HFF-Myc (cell line): Measurements from ENCODE around the gene MYL12A.

Source experiments
- DNase-seq: peaks from one replicate; pipeline ENCODE4 v3.0.0-alpha.2; 2011; ENCODE audit warnings: low read depth; ENCODE audit errors: extremely low read depth
- H3K4me3 ChIP-seq: replicated peaks from 2 replicates; pipeline ENCODE4 v1.5.1; 2011; ENCODE audit warnings: low read depth, mild to moderate bottlenecking, control low read depth, low read length
- TF ChIP-seq, protein P1 (sequence below): IDR thresholded peaks from 2 replicates; pipeline ENCODE4 v1.5.1; 2012; ENCODE audit warnings: mild to moderate bottlenecking, low read depth, low read length, control low read depth; ENCODE audit errors: missing control alignments

The MYL12A gene

GRCh38 chr18:3211236-3211992, 36.2 kb upstream of the MYL12A start:
- no peak overlapping the region for H3K4me3 ChIP-seq
- TF ChIP-seq, protein P1, sequence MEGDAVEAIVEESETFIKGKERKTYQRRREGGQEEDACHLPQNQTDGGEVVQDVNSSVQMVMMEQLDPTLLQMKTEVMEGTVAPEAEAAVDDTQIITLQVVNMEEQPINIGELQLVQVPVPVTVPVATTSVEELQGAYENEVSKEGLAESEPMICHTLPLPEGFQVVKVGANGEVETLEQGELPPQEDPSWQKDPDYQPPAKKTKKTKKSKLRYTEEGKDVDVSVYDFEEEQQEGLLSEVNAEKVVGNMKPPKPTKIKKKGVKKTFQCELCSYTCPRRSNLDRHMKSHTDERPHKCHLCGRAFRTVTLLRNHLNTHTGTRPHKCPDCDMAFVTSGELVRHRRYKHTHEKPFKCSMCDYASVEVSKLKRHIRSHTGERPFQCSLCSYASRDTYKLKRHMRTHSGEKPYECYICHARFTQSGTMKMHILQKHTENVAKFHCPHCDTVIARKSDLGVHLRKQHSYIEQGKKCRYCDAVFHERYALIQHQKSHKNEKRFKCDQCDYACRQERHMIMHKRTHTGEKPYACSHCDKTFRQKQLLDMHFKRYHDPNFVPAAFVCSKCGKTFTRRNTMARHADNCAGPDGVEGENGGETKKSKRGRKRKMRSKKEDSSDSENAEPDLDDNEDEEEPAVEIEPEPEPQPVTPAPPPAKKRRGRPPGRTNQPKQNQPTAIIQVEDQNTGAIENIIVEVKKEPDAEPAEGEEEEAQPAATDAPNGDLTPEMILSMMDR = no peak
- DNase-seq = no peak

- H3K4me3 ChIP-seq = no peak overlapping the region
- TF ChIP-seq, protein P1 = no peak
- DNase-seq = no peak
These were observed 34.9 kb upstream of the MYL12A start for GRCh38 chr18:3212657-3213056.

DNA sequence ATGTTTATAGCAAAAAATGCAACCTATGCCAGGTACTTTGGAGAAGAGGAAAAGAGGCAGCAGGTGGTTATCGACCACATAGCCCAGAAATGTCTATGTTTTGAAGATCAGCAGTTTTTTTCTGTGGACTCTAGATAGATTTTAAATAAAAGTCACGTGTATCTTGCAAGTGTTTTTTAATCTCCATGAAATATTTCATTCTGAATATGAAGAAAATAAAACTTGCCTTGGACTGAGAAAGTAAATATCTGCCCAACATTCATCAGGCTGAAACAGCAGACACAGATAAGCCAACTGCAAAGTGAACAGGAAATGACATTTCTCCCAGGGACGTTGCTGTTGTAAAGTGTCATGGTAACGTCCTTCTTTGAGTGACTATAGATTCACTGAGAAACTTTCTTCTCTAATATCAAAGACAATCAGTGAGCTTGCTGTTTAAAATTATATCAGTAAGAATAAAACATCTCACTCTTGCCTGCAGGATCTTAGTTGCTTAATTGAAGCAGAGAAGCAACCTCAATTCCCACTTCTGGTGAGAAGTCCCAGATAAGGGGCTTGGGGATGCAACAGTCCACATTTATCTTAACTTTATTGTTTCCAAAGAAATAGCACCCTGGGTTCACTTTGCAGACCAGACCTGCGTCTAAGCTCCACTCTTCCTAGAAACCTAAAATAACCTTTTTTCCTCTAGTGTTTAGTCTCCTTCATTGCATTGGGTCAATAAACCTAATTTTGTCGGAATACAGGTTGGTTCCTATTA, 34.1 kb upstream of the MYL12A start:
- no peak for DNase-seq
- TF ChIP-seq, protein P1 = no peak

DNA sequence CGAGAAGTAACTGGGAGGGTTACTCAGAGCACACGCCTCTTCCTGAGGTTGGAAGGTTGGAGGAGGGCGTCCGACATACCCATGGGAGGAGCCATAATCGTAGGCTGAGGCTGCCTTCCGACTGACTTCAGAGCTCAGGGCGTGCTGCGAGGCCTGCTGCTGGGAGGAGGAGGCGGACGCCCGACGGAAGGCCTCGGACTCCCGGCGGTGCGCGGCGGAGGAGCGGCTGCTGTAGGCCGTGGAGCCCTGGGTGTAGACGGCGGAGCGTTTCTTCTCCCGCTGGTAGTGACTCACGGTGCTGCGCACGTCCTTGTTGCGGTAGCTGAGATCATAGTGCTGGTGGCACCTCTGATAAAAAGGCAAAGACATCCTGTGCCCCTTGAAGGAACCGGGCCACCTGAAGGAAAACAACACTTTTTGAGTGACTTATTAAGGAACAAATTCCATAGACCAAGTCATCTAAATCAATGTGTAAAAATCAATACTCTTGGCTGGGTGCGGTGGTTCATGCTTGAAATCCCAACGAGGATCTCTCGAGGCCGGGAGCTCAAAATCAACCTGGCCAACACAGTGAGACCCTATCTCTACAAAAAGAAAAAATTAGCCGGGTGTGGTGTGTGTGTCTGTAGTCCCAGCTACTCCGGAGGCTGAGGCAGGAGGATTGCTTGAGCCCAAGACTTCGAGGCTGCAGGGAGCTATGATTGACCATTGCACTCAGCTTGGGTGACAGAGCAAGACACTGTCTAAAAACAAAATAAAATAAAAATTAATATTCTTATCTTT, 32.6 kb upstream of the MYL12A start:
- TF ChIP-seq, protein P1 = no peak
- DNase-seq = no peak
- no peak overlapping the region for H3K4me3 ChIP-seq

More for the DNA sequence above, 34.1 kb upstream of the MYL12A start:
- no peak overlapping the region for H3K4me3 ChIP-seq

DNA sequence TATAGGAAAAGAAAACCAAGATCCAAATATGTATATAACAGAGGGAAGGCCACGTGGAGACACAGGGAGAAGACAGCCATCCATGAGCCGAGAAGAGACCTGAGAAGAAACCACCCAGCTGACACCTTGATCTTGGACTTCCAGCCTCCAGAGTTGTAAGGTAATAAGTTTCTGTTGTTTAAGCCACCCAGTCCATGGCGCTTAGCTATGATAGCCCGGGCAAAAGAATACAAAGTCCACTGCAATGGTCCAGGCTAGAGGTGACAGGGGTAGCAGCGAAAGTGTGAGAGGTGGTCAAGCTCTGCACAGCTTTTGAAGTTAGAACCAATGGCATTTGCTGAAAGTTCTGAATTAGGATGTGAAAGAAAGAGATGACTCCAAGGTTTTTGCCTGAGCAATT, 30.6 kb upstream of the MYL12A start:
- H3K4me3 ChIP-seq = no peak overlapping the region
- no peak for DNase-seq
- TF ChIP-seq, protein P1 = no peak

DNA sequence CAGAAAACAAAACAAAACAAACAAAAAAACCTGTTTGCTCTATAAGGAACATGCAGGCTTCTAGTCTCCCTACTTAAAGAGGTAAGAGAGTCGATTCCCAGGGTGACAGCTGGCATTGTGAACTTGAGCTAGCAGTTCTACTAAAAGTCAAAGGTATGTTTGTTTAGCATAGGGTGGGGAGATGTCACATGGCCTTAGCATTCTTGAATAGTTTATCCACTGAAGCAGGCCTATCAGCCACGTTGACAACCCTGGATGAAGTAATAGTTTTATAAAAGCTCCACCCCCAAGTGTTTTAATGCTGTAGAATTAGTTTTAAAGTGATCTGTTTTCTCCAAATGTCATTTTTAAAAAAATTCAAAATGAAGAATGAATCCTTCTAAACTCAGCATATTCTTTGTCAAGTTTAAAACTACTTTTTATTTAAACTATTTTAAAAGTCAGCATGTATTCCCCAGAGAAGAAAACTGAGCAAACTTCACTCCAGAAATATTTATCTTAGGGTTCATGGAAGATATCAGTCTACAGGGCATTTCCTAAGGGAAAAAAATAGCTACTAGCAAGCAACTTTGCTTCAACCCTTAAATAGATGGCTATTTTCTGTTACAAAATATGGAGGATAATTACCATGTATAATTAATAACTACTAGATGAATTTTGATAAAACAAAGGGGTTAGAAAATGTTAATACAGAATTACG, 29.5 kb upstream of the MYL12A start:
- TF ChIP-seq, protein P1 = no peak
- no peak for DNase-seq
- H3K4me3 ChIP-seq = no peak overlapping the region
